Liver (tissue), 9 donors: Measurements from ENCODE around the gene LAT. TPM values are rescaled to one million over a fixed set of nuclear protein-coding genes. Genes with fewer than 3 reads are reported as not detected.

Source experiments
- DNase-seq: peaks from one replicate; pipeline ENCODE4 v3.0.0-alpha.2; 2017; ENCODE audit warnings: low spot score
- H3K27ac ChIP-seq, 2 donors: one replicate each; pipeline ENCODE4 v1.7.0; 2013; ENCODE audit warnings: inconsistent platforms in 2 of 2, low read length in 2 of 2, control low read depth in 1 of 2, low read depth in 1 of 2, mild to moderate bottlenecking in 1 of 2
- H3K27me3 ChIP-seq, 4 donors: one replicate each; pipeline versions ENCODE4 v1.6.1 to v1.7.0; 2013; ENCODE audit warnings: low read length in 3 of 4, inconsistent platforms in 1 of 4, mild to moderate bottlenecking in 1 of 4, moderate library complexity in 1 of 4; ENCODE audit not compliant: control insufficient read depth in 4 of 4, insufficient read depth in 4 of 4
- H3K36me3 ChIP-seq, 4 donors: one replicate each; pipeline versions ENCODE4 v1.6.1 to v1.7.0; 2013; ENCODE audit warnings: low read length in 3 of 4, mild to moderate bottlenecking in 3 of 4, low read depth in 1 of 4, moderate library complexity in 1 of 4; ENCODE audit not compliant: control insufficient read depth in 4 of 4, insufficient read depth in 3 of 4
- H3K4me1 ChIP-seq, 4 donors: one replicate each; pipeline versions ENCODE4 v1.6.1 to v1.7.0; 2013; ENCODE audit warnings: low read length in 3 of 4, mild to moderate bottlenecking in 3 of 4, moderate library complexity in 1 of 4; ENCODE audit not compliant: control insufficient read depth in 4 of 4, insufficient read depth in 4 of 4
- H3K4me3 ChIP-seq, 3 donors: one replicate each; pipeline versions ENCODE4 v1.6.1 to v1.7.0; 2013; ENCODE audit warnings: low read length in 3 of 3, control low read depth in 1 of 3, low read depth in 1 of 3, mild to moderate bottlenecking in 1 of 3
- H3K9ac ChIP-seq, 2 donors: one replicate each; pipeline ENCODE4 v1.7.0; 2013; ENCODE audit warnings: low read length in 2 of 2, mild to moderate bottlenecking in 2 of 2, moderate library complexity in 2 of 2, control low read depth in 1 of 2, low read depth in 1 of 2
- H3K9me3 ChIP-seq, 4 donors: one replicate each; pipeline versions ENCODE4 v1.6.1 to v1.7.0; 2013; ENCODE audit warnings: low read length in 3 of 4; ENCODE audit not compliant: control insufficient read depth in 4 of 4
- ATF3 ChIP-seq: IDR thresholded peaks from 2 replicates; pipeline ENCODE4 v1.6.1; 2016; ENCODE audit warnings: antibody characterized with exemption
- CTCF ChIP-seq: fragments of 150-350 bp; IDR thresholded peaks from 2 replicates; pipeline ENCODE4 v1.5.1; 2017; ENCODE audit warnings: improper control_type of control experiment, low read depth, low read length; ENCODE audit not compliant: missing input control
- EGR1 ChIP-seq, 2 donors: IDR thresholded peaks; 2 replicates each; pipeline ENCODE4 v1.6.1; 2016 to 2018; ENCODE audit warnings: antibody characterized with exemption in 2 of 2, low read depth in 2 of 2
- FOXA1 ChIP-seq: IDR thresholded peaks from 2 replicates; pipeline ENCODE4 v1.6.1; 2016; ENCODE audit warnings: antibody characterized with exemption
- FOXA2 ChIP-seq: IDR thresholded peaks from 2 replicates; pipeline ENCODE4 v1.6.1; 2016; ENCODE audit warnings: antibody characterized with exemption
- GABPA ChIP-seq, 2 donors: IDR thresholded peaks in 1 of 2; conservative IDR thresholded peaks in 1 of 2; 2 replicates each; pipeline ENCODE4 v1.6.1; 2016; ENCODE audit warnings: antibody characterized with exemption in 2 of 2, mild to moderate bottlenecking in 1 of 2, moderate library complexity in 1 of 2
- HNF4A ChIP-seq, 2 donors: conservative IDR thresholded peaks; 2 replicates each; pipeline ENCODE4 v1.6.1; 2016; ENCODE audit warnings: antibody characterized with exemption in 2 of 2, mild to moderate bottlenecking in 2 of 2
- HNF4G ChIP-seq: IDR thresholded peaks from 2 replicates; pipeline ENCODE4 v1.6.1; 2016; ENCODE audit warnings: antibody characterized with exemption
- JUND ChIP-seq, 2 donors: IDR thresholded peaks; 2 replicates each; pipeline ENCODE4 v1.6.1; 2016; ENCODE audit warnings: antibody characterized with exemption in 2 of 2
- MAX ChIP-seq: IDR thresholded peaks from 2 replicates; pipeline ENCODE4 v1.6.1; 2016; ENCODE audit warnings: antibody characterized with exemption
- NR2F2 ChIP-seq: IDR thresholded peaks from 2 replicates; pipeline ENCODE4 v1.6.1; 2016; ENCODE audit warnings: antibody characterized with exemption
- RAD21 ChIP-seq, 2 donors: IDR thresholded peaks; 2 replicates each; pipeline ENCODE4 v1.6.1; 2016; ENCODE audit warnings: antibody characterized with exemption in 2 of 2, mild to moderate bottlenecking in 2 of 2
- REST ChIP-seq: IDR thresholded peaks from 2 replicates; pipeline ENCODE4 v1.6.1; 2016; ENCODE audit warnings: antibody characterized with exemption, mild to moderate bottlenecking
- RXRA ChIP-seq, 2 donors: IDR thresholded peaks; 2 replicates each; pipeline ENCODE4 v1.6.1; 2017 to 2018; ENCODE audit warnings: antibody characterized with exemption in 2 of 2, mild to moderate bottlenecking in 1 of 2
- SP1 ChIP-seq: IDR thresholded peaks from 2 replicates; pipeline ENCODE4 v1.6.1; 2018; ENCODE audit warnings: antibody characterized with exemption, mild to moderate bottlenecking
- TAF1 ChIP-seq: conservative IDR thresholded peaks from 2 replicates; pipeline ENCODE4 v1.6.1; 2016; ENCODE audit warnings: antibody characterized with exemption, mild to moderate bottlenecking
- YY1 ChIP-seq: IDR thresholded peaks from 2 replicates; pipeline ENCODE4 v1.6.1; 2016; ENCODE audit warnings: antibody characterized with exemption, mild to moderate bottlenecking
- ZBTB33 ChIP-seq: IDR thresholded peaks from 2 replicates; pipeline ENCODE4 v1.6.1; 2016; ENCODE audit warnings: antibody characterized with exemption
- WGBS: extraction: QIAGEN DNeasy Blood & Tissue Kit; methylation state at CpG from one replicate; pipeline ENCODE4 v1.1.7; 2013; 5-methylcytosine and 5-hydroxymethylcytosine counted together
- polyA plus RNA-seq, 2 donors: library from polyadenylated mRNA; stranded (reverse) in 1 of 2; unstranded in 1 of 2; fragments of 200-250 nt in 1 of 2; fragments of >200 nt in 1 of 2; fragmentation: Nextera tagmentation in 1 of 2; extraction: Ambion mirVana in 1 of 2; gene quantifications; one replicate each; pipeline versions ENCODE4 v1.2.1 to v1.2.3, GENCODE V29; 2013 to 2015
- total RNA-seq, 2 donors: library from RNA; depleted of rRNA; stranded (reverse); fragments of >200 nt; gene quantifications; one replicate each; pipeline ENCODE4 v1.2.3, GENCODE V29; 2014
- donor health status: healthy.
- donor health status: healthy.
- donor health status: healthy.
- donor health status: healthy.
- donor health status: healthy.

LAT gene
- total and polyA plus RNA-seq, 4 donors, result 1.3 to 2.3 (median 1.6) TPM

- 5% methylated on average over 17 of the region's 17 CpGs for WGBS
- peaks cover 2 to 13% (median 12%) of the 10 kb centered on the region in 4 donors for H3K4me1 ChIP-seq
Observed at GRCh38 chr16:28951410-28951943, 33.4 kb upstream of the LAT start.

More at GRCh38 chr16:28951410-28951943, 33.4 kb upstream of the LAT start:
- peak overlapping the region; percentile 57 to 69 for H3K27ac ChIP-seq
- H3K9me3 ChIP-seq, result no peaks in the 10 kb centered on the region
- H3K4me3 ChIP-seq, result peak overlapping the region; percentile 68 to 99 (median 80)
- H3K27me3 ChIP-seq, result no peaks in the 10 kb centered on the region
- H3K9ac ChIP-seq, result peak overlapping the region; percentile 58 to 65
- H3K36me3 ChIP-seq, result peaks cover 7 to 26% (median 20%) of the 10 kb centered on the region in 4 donors
- TF ChIP-seq TAF1, result no peak
- no peak for TF ChIP-seq SP1
- no peak for TF ChIP-seq FOXA1
- TF ChIP-seq HNF4A (conservative IDR thresholded peaks at IDR 0.05), result no peak
- no peak for TF ChIP-seq RXRA (IDR thresholded peaks at IDR 0.05)
- TF ChIP-seq JUND (IDR thresholded peaks at IDR 0.05), result no peak
- TF ChIP-seq CTCF, result no peak
- TF ChIP-seq HNF4G, result no peak
- no peak for TF ChIP-seq EGR1 (IDR thresholded peaks at IDR 0.05; ENCODE audit: low read depth in 2 of 2)
- TF ChIP-seq NR2F2, result no peak
- no peak for TF ChIP-seq GABPA (IDR thresholded peaks at IDR 0.05 in 1 of 2, conservative IDR thresholded peaks at IDR 0.05 in 1 of 2)
- TF ChIP-seq REST, result no peak
- no peak for TF ChIP-seq FOXA2
- TF ChIP-seq RAD21 (IDR thresholded peaks at IDR 0.05), result no peak
- no peak for TF ChIP-seq ZBTB33
- no peak for TF ChIP-seq ATF3
- TF ChIP-seq YY1, result no peak
- no peak for TF ChIP-seq MAX
- peak; percentile 59 for DNase-seq
